ENCODE measurements around the gene ASCL2. TPM values are rescaled to one million over a fixed set of nuclear protein-coding genes. Genes with fewer than 3 reads are reported as not detected.
A peak's percentile ranks its signal among the peaks of the same experiment; 100 is the strongest.

The ASCL2 gene
- total and polyA plus RNA-seq, 2 donors from 2014 or later: 1.2 to 5.0 TPM

DNA sequence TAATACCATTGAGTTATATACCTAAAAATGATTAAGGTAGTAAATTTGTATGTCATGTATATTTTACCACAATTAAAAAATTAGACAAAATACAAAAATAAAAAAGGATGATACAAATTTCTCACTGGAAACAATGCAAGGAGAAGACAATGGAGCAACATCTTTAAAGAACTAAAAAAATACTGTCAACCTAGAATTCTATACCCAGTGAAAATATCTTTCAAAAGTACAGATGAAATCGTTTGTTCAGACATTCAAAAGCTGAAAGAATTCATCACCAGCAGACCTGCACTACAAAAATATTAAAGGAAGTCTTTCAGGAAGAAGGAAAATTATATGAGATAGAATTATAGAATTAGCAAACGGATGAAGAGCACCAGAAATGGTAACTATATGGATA, 9.8 kb upstream of the ASCL2 start:
- TF ChIP-seq, protein P1, sequence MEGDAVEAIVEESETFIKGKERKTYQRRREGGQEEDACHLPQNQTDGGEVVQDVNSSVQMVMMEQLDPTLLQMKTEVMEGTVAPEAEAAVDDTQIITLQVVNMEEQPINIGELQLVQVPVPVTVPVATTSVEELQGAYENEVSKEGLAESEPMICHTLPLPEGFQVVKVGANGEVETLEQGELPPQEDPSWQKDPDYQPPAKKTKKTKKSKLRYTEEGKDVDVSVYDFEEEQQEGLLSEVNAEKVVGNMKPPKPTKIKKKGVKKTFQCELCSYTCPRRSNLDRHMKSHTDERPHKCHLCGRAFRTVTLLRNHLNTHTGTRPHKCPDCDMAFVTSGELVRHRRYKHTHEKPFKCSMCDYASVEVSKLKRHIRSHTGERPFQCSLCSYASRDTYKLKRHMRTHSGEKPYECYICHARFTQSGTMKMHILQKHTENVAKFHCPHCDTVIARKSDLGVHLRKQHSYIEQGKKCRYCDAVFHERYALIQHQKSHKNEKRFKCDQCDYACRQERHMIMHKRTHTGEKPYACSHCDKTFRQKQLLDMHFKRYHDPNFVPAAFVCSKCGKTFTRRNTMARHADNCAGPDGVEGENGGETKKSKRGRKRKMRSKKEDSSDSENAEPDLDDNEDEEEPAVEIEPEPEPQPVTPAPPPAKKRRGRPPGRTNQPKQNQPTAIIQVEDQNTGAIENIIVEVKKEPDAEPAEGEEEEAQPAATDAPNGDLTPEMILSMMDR (IDR thresholded peaks at IDR 0.05; ENCODE audit: borderline replicate concordance, extremely low read depth, insufficient read depth): no peak
- H3K9ac ChIP-seq (ENCODE audit: low read length in 3 of 3): no peak overlapping the region
- intact Hi-C loops (cut with DNase I): no loop called here
- H3K27ac ChIP-seq (ENCODE audit: low read depth in 2 of 2, low read length in 2 of 2): no peak overlapping the region
- FAIRE-seq (no peak), DNase-seq (no peak)
- H3K27me3 ChIP-seq (ENCODE audit: control insufficient read depth, insufficient read depth, low read length): no peaks in the 10 kb centered on the region
- H3K4me3 ChIP-seq (ENCODE audit: low read length in 3 of 3): no peak overlapping the region
- peaks cover 0 to 4% (median 0%) of the 10 kb centered on the region in 3 donors for H3K4me1 ChIP-seq (ENCODE audit: control insufficient read depth in 2 of 3, insufficient read depth in 2 of 3, low read depth in 1 of 3, low read length in 3 of 3)
- H3K9me3 ChIP-seq (ENCODE audit: control insufficient read depth in 2 of 3, insufficient read depth in 1 of 3, low read length in 3 of 3): peaks cover 0 to 6% (median 0%) of the 10 kb centered on the region in 3 donors
- H3K36me3 ChIP-seq (ENCODE audit: control insufficient read depth in 2 of 3, insufficient read depth in 3 of 3, low read length in 3 of 3): no peaks in the 10 kb centered on the region

DNA sequence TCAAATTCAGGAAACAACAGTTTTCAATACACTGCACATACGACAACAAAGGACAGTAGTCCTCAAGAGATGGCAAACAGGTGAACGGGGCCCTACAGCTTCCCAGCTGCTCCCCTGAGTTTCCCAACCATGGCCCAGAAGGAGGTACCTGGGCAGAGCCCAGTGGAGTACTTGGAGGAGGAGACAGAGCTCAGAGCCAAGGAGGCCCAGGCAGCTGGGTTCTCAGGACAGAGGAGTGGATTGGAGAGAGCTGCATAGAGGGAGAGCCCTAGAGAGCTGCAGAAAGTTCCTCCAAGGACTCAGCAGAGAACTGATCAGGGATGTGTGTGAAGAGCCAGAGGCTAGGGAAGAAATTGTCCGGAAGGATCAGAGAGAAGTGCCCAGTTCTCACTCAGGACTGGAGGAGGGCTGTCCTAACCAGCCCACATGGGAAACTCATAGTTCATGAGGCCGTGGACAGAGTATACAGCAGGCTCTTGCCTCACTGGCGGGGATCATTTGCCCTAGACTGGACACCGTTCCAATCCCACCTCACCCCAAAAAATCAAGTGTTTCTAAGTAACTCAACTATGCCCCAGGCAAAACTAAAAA, 7.6 kb upstream of the ASCL2 start:
- no peak overlapping the region for H3K9ac ChIP-seq (ENCODE audit: low read length in 3 of 3)
- no peak overlapping the region for H3K27ac ChIP-seq (ENCODE audit: low read depth in 2 of 2, low read length in 2 of 2)
- no peak overlapping the region for H3K4me3 ChIP-seq (ENCODE audit: low read length in 3 of 3)
- TF ChIP-seq, protein P1 (IDR thresholded peaks at IDR 0.05; ENCODE audit: borderline replicate concordance, extremely low read depth, insufficient read depth): no peak
- DNase-seq: peak in 2 of 5 donors; percentile 8 to 70
- H3K27me3 ChIP-seq (ENCODE audit: control insufficient read depth, insufficient read depth, low read length): no peaks in the 10 kb centered on the region
- H3K36me3 ChIP-seq (ENCODE audit: control insufficient read depth in 2 of 3, insufficient read depth in 3 of 3, low read length in 3 of 3): no peaks in the 10 kb centered on the region
- peaks cover 0 to 4% (median 0%) of the 10 kb centered on the region in 3 donors for H3K4me1 ChIP-seq (ENCODE audit: control insufficient read depth in 2 of 3, insufficient read depth in 2 of 3, low read depth in 1 of 3, low read length in 3 of 3)
- H3K9me3 ChIP-seq (ENCODE audit: control insufficient read depth in 2 of 3, insufficient read depth in 1 of 3, low read length in 3 of 3): peaks cover 0 to 2% (median 0%) of the 10 kb centered on the region in 3 donors
- intact Hi-C loops (cut with DNase I): no loop called here
- no peak for FAIRE-seq

DNA sequence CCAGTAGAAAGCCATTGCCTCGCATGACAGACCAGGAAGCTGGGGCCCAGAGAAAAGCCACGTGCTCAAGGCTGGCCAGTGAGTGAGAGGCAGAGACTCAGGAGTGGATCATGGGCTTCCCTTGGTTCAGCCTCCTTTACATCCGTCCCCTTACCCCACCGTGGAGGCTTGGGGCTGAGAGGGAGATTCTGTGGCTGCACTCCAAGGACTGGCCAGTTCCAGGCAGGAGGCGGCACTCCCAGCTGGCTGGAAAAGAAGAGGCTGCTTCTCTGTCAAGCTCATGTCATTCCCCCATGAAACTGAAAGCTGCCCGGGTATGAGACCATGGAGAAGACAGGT, 6.6 kb upstream of the ASCL2 start:
- TF ChIP-seq, protein P1 (IDR thresholded peaks at IDR 0.05; ENCODE audit: borderline replicate concordance, extremely low read depth, insufficient read depth): no peak
- H3K27me3 ChIP-seq (ENCODE audit: control insufficient read depth, insufficient read depth, low read length): no peaks in the 10 kb centered on the region
- FAIRE-seq (no peak), DNase-seq (peak in 3 of 5 donors; percentile 9 to 78 (median 52))
- no peaks in the 10 kb centered on the region for H3K36me3 ChIP-seq (ENCODE audit: control insufficient read depth in 2 of 3, insufficient read depth in 3 of 3, low read length in 3 of 3)
- intact Hi-C loops (cut with DNase I): no loop called here
- peak overlapping the region in 1 of 2 donors; percentile 32 for H3K27ac ChIP-seq (ENCODE audit: low read depth in 2 of 2, low read length in 2 of 2)
- peaks cover 0 to 4% (median 0%) of the 10 kb centered on the region in 3 donors for H3K4me1 ChIP-seq (ENCODE audit: control insufficient read depth in 2 of 3, insufficient read depth in 2 of 3, low read depth in 1 of 3, low read length in 3 of 3)
- no peaks in the 10 kb centered on the region for H3K9me3 ChIP-seq (ENCODE audit: control insufficient read depth in 2 of 3, insufficient read depth in 1 of 3, low read length in 3 of 3)
- H3K9ac ChIP-seq (ENCODE audit: low read length in 3 of 3): no peak overlapping the region
- no peak overlapping the region for H3K4me3 ChIP-seq (ENCODE audit: low read length in 3 of 3)
